GM12878 (cell line): ENCODE data around the gene HMX2. TPM values are rescaled to one million over a fixed set of nuclear protein-coding genes. Genes with fewer than 3 reads are reported as not detected.

ENCODE experiments used
- ATAC-seq: fragments of 200-7000 bp; cut with Tn5 transposase; 3 replicates; pipeline ENCODE4 v1.9.1; 2020; ENCODE audit warnings: mild to moderate bottlenecking, moderate library complexity
- BruUV-seq: library from RNA; stranded (reverse); fragments of 400-500 nt; replicated peaks from 2 replicates; lab custom pipeline; 2021; lab: Mats Ljungman, UMichigan
- CTCF ChIA-PET: fragments of 300-600 bp; sonication (Branson Sonifier 250); formaldehyde crosslinking; extraction: SDS; loops from one replicate; lab custom pipeline; 2021; ENCODE audit warnings: inconsistent platforms; lab: Yijun Ruan, JAX
- POLR2A ChIA-PET: fragments of 350-600 bp; formaldehyde crosslinking; extraction: SDS; loops from one replicate; lab custom pipeline; 2021; ENCODE audit warnings: inconsistent platforms; lab: Charles Lee
- RAD21 ChIA-PET: fragments of 300-600 bp; sonication (Branson Sonifier 250); formaldehyde crosslinking; loops from one replicate; lab custom pipeline; 2023; ENCODE audit warnings: antibody characterized with exemption; ENCODE audit not compliant: unreplicated experiment; lab: Charles Lee
- SMC1A ChIA-PET: fragments of 300-600 bp; sonication (Branson Sonifier 250); formaldehyde crosslinking; loops from one replicate; lab custom pipeline; 2023; ENCODE audit not compliant: unreplicated experiment, uncharacterized antibody; lab: Charles Lee
- DNase-seq: peaks from one replicate; pipeline ENCODE4 v3.0.0-alpha.2; 2011; ENCODE audit warnings: low read depth, low spot score
- FAIRE-seq: peaks from 3 replicates; lab custom pipeline; 2011; peaks lifted over from hg19 to GRCh38; lab: Jason Lieb, UNC
- H2AFZ ChIP-seq: 2 replicates; pipeline ENCODE4 v1.6.0; 2011; ENCODE audit warnings: low read depth, low read length, control low read depth; ENCODE audit not compliant: control insufficient read depth
- H3K27ac ChIP-seq: 2 replicates; pipeline ENCODE4 v1.5.1; 2011; ENCODE audit warnings: control low read depth; ENCODE audit not compliant: control insufficient read depth, insufficient read depth
- H3K27me3 ChIP-seq, 2 experiments: replicated peaks in 1 of 2; 2 replicates each; pipeline versions ENCODE4 v1.6.0 to v1.6.1; 2011; ENCODE audit warnings: low read length in 1 of 2; ENCODE audit not compliant: control insufficient read depth in 2 of 2, insufficient read depth in 2 of 2
- H3K36me3 ChIP-seq, 2 experiments: 2 replicates each; pipeline ENCODE4 v1.5.1; 2011; ENCODE audit warnings: low read length in 1 of 2; ENCODE audit not compliant: control insufficient read depth in 2 of 2, insufficient read depth in 2 of 2
- H3K4me1 ChIP-seq: 2 replicates; pipeline ENCODE4 v1.6.1; 2011; ENCODE audit warnings: mild to moderate bottlenecking, low read length, moderate library complexity, mixed read lengths; ENCODE audit not compliant: control insufficient read depth, insufficient read depth
- H3K4me2 ChIP-seq: 2 replicates; pipeline ENCODE4 v1.6.0; 2011; ENCODE audit warnings: control low read depth; ENCODE audit not compliant: control insufficient read depth, insufficient read depth
- H3K4me3 ChIP-seq: fragments of 200-600 bp; sonication (generic); 2 replicates; pipeline ENCODE4 v1.5.1; 2016
- H3K79me2 ChIP-seq: 2 replicates; pipeline ENCODE4 v1.6.0; 2011; ENCODE audit warnings: low read length; ENCODE audit not compliant: control insufficient read depth, insufficient read depth
- H3K9ac ChIP-seq: 2 replicates; pipeline ENCODE4 v1.8.0; 2011; ENCODE audit warnings: low read length, control low read depth, mixed read lengths; ENCODE audit not compliant: control insufficient read depth, insufficient read depth
- H3K9me3 ChIP-seq: replicated peaks from 3 replicates; pipeline ENCODE4 v1.5.1; 2011; ENCODE audit warnings: mild to moderate bottlenecking, low read length; ENCODE audit not compliant: control insufficient read depth, insufficient read depth
- H4K20me1 ChIP-seq: 2 replicates; pipeline ENCODE4 v1.6.0; 2011; ENCODE audit not compliant: control insufficient read depth, insufficient read depth
- ATF7 ChIP-seq: fragments of 450-650 bp; IDR thresholded peaks from 2 replicates; pipeline ENCODE4 v1.6.1; 2016; ENCODE audit warnings: low read depth, mild to moderate bottlenecking
- BCL3 ChIP-seq: IDR thresholded peaks from 2 replicates; pipeline ENCODE4 v1.6.1; 2011; ENCODE audit warnings: borderline replicate concordance, low read depth, mild to moderate bottlenecking, moderate library complexity, low read length; ENCODE audit not compliant: insufficient read depth, poor library complexity, severe bottlenecking
- E2F4 ChIP-seq: IDR thresholded peaks from 2 replicates; pipeline ENCODE4 v1.6.1; 2012; ENCODE audit warnings: low read depth, low read length, improper control_type of control experiment
- EGR1 ChIP-seq, 2 experiments: IDR thresholded peaks; 1 replicate in 1 of 2; 2 replicates in 1 of 2; pipeline ENCODE4 v1.6.1; 2011 to 2012; ENCODE audit warnings: low read depth in 2 of 2, low read length in 2 of 2, borderline replicate concordance in 1 of 2, mild to moderate bottlenecking in 1 of 2, moderate library complexity in 1 of 2
- ESRRA ChIP-seq: IDR thresholded peaks from 2 replicates; pipeline ENCODE4 v1.6.1; 2012; ENCODE audit warnings: mild to moderate bottlenecking, low read length, improper control_type of control experiment
- PAX5 ChIP-seq: IDR thresholded peaks from 2 replicates; pipeline ENCODE4 v1.6.1; 2011; ENCODE audit warnings: low read depth, low read length, borderline replicate concordance
- PML ChIP-seq: IDR thresholded peaks from 2 replicates; pipeline ENCODE4 v1.6.1; 2012; ENCODE audit warnings: low read length, inconsistent platforms
- RAD21 ChIP-seq: IDR thresholded peaks from 2 replicates; pipeline ENCODE4 v1.6.1; 2011; ENCODE audit warnings: mild to moderate bottlenecking, low read depth, low read length, moderate library complexity; ENCODE audit not compliant: insufficient read depth
- SMAD5 ChIP-seq: IDR thresholded peaks from 2 replicates; pipeline ENCODE4 v1.6.1; 2016; ENCODE audit warnings: antibody characterized with exemption, low read depth
- SMC3 ChIP-seq: IDR thresholded peaks from 2 replicates; pipeline ENCODE4 v1.6.1; 2011; ENCODE audit warnings: low read length, improper control_type of control experiment, borderline replicate concordance
- SP1 ChIP-seq: IDR thresholded peaks from one replicate; pipeline ENCODE4 v1.6.1; 2011; ENCODE audit warnings: low read depth, low read length
- SPI1 ChIP-seq: IDR thresholded peaks from 2 replicates; pipeline ENCODE4 v1.6.1; 2011; ENCODE audit warnings: low read depth, mild to moderate bottlenecking, low read length, moderate library complexity, borderline replicate concordance; ENCODE audit not compliant: insufficient read depth
- SUPT20H ChIP-seq: IDR thresholded peaks from 2 replicates; pipeline ENCODE4 v1.6.1; 2011; ENCODE audit warnings: low read depth, mild to moderate bottlenecking, low read length, moderate library complexity, borderline replicate concordance; ENCODE audit not compliant: control insufficient read depth
- ZBED1 ChIP-seq: IDR thresholded peaks from 2 replicates; pipeline ENCODE4 v1.6.1; 2016; ENCODE audit warnings: borderline replicate concordance
- ZNF207 ChIP-seq: fragments of 450-650 bp; IDR thresholded peaks from 2 replicates; pipeline ENCODE4 v1.6.1; 2014; ENCODE audit warnings: antibody characterized with exemption, mild to moderate bottlenecking, borderline replicate concordance
- WGBS: methylation state at CpG from one replicate; pipeline ENCODE4 v1.1.6; 2016; ENCODE audit warnings: low lambda C conversion rate; ENCODE audit not compliant: insufficient replicate concordance, insufficient coverage; ENCODE audit errors: missing lambda C conversion rate; 5-methylcytosine and 5-hydroxymethylcytosine counted together
- in situ Hi-C: fragments of 300-500 bp; cut with MboI; formaldehyde crosslinking; loops from 9 replicates; pipeline ENCODE4 v1.14.3; 2018; ENCODE audit warnings: mixed read lengths
- intact Hi-C: fragments of 100-400 bp; cut with micrococcal nuclease; formaldehyde crosslinking; loops from one replicate; pipeline ENCODE4 v1.14.2; 2022; ENCODE audit not compliant: unreplicated experiment
- polyA plus RNA-seq, 11 experiments: library from polyadenylated mRNA; depleted of rRNA in 4 of 11; unstranded in 6 of 11; stranded (reverse) in 5 of 11; fragments of >200 nt; fragmentation: Nextera tagmentation in 4 of 11; fragmentation: Illumina TruSeq in 1 of 11; extraction: Ambion mirVana in 4 of 11; extraction: Trizol in 1 of 11; gene quantifications; 1 replicate in 1 of 11; 2 replicates in 10 of 11; pipeline versions ENCODE4 v1.2.1 to v1.2.3, GENCODE V29; 2011 to 2016; ENCODE audit warnings: inconsistent platforms in 2 of 11, missing spikeins in 2 of 11, low read depth in 1 of 11
- total RNA-seq, 4 experiments: library from RNA; depleted of rRNA in 3 of 4; stranded (reverse); fragments of >200 nt in 3 of 4; fragmentation: Illumina TruSeq in 1 of 4; extraction: Trizol in 1 of 4; gene quantifications; 2 replicates each; pipeline versions ENCODE4 v1.2.1 to v1.2.3, GENCODE V29; 2013 to 2021

Gene HMX2
- total and polyA plus RNA-seq, 10 of the 15 experiments (the other 5 are each of a cell fraction or from before 2014, with no cell fraction given) = 1.4 to 31.3 (median 16.8) TPM; not detected in 1

DNA sequence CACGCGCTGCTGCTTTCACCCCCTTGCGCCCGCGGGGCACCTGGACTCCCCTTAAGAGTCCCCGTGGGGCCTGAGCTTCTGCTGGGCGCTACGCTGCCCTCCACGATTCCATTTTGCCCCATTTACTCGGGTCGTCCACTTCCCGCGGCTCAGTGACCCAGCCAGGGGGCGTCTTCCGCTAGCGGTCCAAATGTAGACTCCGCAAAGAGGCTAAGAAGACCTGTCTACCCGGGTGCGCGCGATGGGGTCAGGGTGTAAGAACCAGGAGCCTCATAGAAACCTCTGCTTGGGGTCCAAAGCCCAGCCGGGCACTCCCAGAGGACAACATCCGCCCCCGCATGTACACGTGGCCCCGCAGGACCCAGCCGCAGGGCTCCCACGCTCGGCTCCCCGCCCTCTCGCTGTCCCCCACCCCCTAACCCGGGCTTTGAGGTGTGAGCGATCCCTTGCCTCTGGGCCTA, 5.2 kb upstream of the HMX2 start:
- H3K9me3 ChIP-seq = peaks cover 1% of the 10 kb centered on the region; the same call in 2 of the 3 replicates
- peaks cover 34 to 37% of the 10 kb centered on the region in 2 experiments for H3K27me3 ChIP-seq
- BruUV-seq = no TSS peak
- intact Hi-C loops = no loop called here
- no peak overlapping the region for H3K9ac ChIP-seq
- H3K36me3 ChIP-seq = no peaks in the 10 kb centered on the region
- ChIA-PET SMC1A (no interaction called here), RAD21 (no interaction called here), CTCF (no interaction called here), POLR2A (no interaction called here)
- H3K4me2 ChIP-seq = no peak overlapping the region
- H3K27ac ChIP-seq = no peak overlapping the region
- peaks cover 4% of the 10 kb centered on the region; the same call in 1 of the 2 replicates for H3K4me1 ChIP-seq
- H3K79me2 ChIP-seq = peaks cover 13% of the 10 kb centered on the region
- DNase-seq (no peak), ATAC-seq (no peak), FAIRE-seq (no peak)
- WGBS = 47% methylated on average over 33 of the region's 33 CpGs
- H3K4me3 ChIP-seq = no peak overlapping the region
- H4K20me1 ChIP-seq = no peaks in the 10 kb centered on the region
- in situ Hi-C loops = no loop called here
- H2AFZ ChIP-seq = no peak overlapping the region
- peak in 1 of 2 experiments; percentile 65; a peak in 1 of 3 replicates for TF ChIP-seq EGR1 (IDR thresholded peaks at IDR 0.05; ENCODE audit: borderline replicate concordance in 1 of 2, low read depth in 2 of 2, low read length in 2 of 2)
- TF ChIP-seq SUPT20H = no peak

- ChIA-PET SMC1A (no interaction called here), POLR2A (no interaction called here), CTCF (interaction anchor here (1.0 kb wide), 1 partner anchor 9 kb away, joined by 3 read pairs; no protein-coding TSS in a partner anchor), RAD21 (no interaction called here)
- intact Hi-C loops = no loop called here
- ATAC-seq = no peak
- H3K4me3 ChIP-seq = no peak overlapping the region
- H3K9me3 ChIP-seq = peaks cover 1% of the 10 kb centered on the region; the same call in 2 of the 3 replicates
- no peaks in the 10 kb centered on the region for H4K20me1 ChIP-seq
- WGBS = 35% methylated on average over 28 of the region's 33 CpGs
- H3K27ac ChIP-seq = no peak overlapping the region
- no peak overlapping the region for H2AFZ ChIP-seq
- no peaks in the 10 kb centered on the region for H3K36me3 ChIP-seq
- H3K4me1 ChIP-seq = peaks cover 4% of the 10 kb centered on the region; the same call in 1 of the 2 replicates
- H3K27me3 ChIP-seq = peaks cover 35 to 37% of the 10 kb centered on the region in 2 experiments
- no peak for FAIRE-seq
- no TSS peak for BruUV-seq
- H3K79me2 ChIP-seq = peaks cover 13% of the 10 kb centered on the region
- no peak overlapping the region for H3K4me2 ChIP-seq
- no peak overlapping the region for H3K9ac ChIP-seq
- in situ Hi-C loops = no loop called here
- DNase-seq = no peak
- TF ChIP-seq EGR1 (IDR thresholded peaks at IDR 0.05; ENCODE audit: borderline replicate concordance in 1 of 2, low read depth in 2 of 2, low read length in 2 of 2) = no peak
- no peak for TF ChIP-seq PAX5
- TF ChIP-seq E2F4 = no peak
- no peak for TF ChIP-seq ESRRA
- TF ChIP-seq ZNF207 = no peak
- TF ChIP-seq SPI1 = no peak
- TF ChIP-seq RAD21 = no peak
- no peak for TF ChIP-seq ATF7
- TF ChIP-seq PML = no peak
- no peak for TF ChIP-seq ZBED1
- no peak for TF ChIP-seq BCL3
- TF ChIP-seq SMC3 = no peak
- no peak for TF ChIP-seq SP1
- no peak for TF ChIP-seq SMAD5
Observed at GRCh38 chr10:123143162-123143824, 4.6 kb upstream of the HMX2 start.
